Hippocampal formation (tissue), 2 donors: ENCODE results near the gene FBLN7.

Source experiments
- DNase-seq, 2 donors: peaks; one replicate each; lab custom pipeline; 2025; lab: John Stamatoyannopoulos, UW

FBLN7 gene

DNA sequence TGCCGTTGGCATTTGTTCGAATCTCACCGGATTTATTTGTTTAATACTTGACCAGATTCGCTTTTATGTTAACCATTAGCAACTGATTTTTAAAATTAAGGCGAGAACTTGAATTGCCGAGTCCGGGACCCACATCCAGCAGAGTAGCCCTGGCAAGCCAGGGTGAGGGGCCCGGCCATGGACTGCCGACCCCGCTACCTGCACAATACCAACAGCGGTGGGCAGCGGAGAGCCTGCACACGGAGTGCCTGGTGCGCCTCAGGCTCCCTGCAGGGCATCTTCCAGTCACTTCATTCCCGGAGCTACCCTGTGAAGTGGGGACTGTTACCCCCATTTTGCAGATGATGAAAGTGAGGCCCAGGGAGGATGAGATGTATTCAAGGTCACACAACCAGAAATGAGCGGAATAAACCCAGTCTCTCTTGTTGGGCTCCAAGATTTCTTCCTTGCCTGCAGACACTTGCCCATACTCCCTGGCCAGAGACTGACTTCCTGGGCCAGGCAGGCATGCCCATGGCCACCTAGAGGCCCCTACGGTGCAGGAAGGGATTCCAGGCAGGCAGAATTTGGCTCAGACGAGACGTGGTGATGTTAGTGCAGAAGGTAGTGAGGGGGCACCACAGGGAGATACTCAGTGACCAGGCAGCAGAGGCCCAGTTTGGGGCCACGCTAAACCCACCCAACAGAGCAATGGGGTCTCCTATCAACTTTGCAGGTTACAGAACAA lies 2.9 kb downstream of the FBLN7 start:
- no peak for DNase-seq

DNA sequence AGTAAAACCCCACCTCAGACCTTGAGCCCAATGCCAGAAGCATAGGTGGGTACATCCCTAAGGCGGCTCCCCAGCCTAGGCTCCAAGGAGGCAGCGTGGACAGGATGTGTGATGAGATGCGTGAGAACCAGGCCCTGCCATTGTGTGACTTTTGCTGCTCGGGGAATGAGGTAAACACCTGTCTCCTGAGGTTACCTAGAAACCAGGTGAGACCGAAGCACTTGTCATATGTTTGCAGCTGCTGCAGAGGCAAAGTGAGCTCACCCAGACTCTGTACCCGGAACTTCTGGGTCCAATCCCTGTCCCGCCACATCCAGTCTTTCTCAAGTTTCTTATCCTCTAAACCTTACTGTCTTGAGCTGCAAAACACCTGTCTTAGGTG lies 3.4 kb downstream of the FBLN7 start:
- no peak for DNase-seq

DNA sequence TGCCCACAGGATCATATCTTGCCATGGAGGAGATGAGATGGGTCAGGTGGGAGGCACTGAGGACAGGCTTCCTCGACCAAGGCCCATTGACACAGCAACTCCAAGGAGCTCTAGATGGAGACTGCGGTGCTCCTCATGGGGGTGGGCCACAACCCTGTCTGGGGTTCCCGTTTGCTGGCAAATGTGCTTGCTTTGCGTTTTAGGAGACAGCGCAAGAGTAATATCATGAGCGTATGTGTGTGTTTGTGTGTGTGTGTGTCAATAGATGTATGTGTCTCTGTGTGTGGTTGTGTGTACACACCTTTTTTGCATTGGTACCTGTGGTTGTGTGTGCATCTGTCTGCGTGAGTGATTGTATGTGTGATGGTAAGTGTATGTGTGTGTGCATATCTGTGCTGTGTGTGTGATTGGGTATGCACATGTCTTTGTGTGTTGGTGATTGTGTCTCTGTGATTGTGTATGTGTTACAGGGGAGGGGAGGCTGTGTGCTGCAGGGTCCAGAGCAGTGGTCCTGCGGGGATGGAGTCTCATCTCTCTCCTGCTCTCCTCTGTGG lies 4.4 kb downstream of the FBLN7 start:
- no peak for DNase-seq

DNA sequence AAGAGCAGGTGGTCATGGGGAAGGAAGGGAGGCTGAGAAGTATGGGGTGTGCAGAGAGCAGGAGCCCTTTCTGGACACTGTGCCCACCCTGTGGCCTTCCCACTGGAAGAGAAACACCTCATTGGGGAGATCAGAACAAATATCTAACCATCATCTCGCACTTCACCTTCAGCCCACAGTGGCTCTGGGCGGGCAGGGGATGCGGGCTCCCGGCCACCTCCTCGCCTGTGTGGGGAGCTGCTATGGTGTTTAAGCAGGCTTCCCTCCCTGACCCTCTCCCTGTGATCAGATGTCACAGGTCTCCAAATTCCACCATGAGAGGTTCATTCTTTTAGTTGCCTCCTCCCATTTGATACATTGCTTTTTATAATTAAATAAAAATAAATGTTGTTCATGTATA lies 5.0 kb downstream of the FBLN7 start:
- no peak for DNase-seq

DNA sequence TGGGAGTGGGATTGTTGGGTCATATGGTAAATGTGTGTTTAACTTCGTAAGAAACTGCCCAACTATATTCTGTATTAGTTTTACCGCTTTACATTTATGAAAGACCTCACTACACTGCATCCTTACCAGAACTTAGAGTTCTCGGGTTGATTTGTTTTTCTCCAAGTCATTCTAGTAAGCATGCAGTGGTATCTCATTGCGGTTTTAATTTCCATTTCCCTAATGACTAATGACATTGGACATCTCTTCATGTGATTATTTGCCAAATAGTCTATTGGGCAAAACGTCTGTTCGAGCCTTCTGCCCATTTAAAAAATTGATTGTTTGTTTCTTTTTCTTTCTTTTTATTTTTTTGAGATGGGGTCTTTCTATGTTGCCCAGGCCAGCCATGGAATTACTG lies 6.8 kb downstream of the FBLN7 start:
- DNase-seq: no peak

DNA sequence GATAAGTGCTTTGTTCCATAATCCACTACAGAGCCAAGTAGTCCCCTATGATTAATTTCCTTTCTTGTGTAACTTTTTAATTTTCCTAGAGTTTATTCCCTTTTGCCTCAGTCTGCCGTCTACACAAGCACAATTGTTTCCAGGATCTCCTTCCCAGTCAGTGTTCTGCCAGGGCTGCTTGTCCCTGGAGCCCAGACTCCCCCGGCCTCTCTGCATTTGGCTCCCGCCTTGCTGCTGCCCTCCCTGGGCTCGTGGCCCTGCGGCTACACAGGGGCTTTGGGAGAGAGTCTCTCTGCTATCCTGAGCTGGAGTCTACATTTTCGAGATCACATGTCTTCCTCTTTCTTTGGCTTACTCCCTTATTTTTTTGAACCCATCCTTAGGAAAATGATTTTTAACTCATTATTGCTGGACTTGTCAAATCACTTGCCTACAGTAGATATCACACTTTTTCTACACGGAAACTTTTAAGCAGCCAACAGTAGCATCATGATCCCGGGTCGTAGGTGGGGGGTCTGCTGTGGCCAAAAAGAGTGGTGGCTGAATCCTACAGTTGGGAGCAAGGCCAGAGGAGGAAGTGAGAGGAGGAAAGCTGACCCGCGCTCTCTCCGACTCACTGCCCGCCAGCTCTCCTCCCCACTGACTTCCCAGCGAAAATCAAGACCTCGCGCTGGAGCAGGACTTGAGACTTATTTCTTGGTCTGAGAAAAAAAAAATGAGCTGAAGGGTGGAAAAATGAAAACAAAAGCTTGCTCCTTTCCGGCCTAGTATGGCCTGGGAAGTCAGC lies 9.4 kb downstream of the FBLN7 start:
- no peak for DNase-seq

DNA sequence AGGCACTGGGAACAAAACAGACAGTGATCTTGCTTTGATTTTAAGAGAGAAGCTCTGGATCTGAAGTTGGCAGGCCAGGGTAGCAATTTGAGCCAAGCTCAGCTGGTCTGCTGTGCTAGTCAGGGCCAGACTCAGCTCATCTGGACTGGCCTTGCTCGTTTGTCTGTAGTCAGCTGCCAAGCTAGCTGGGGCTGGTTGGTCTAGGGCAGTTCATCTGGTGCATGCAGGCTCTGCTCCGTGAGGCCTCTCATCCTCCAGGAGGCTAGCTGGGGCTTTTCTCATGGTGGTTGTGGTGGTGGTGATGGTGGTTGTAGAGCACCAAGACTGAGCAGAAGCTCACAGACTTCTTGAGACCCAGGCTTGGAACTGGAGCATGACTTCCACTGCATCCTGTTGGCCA lies 10.3 kb downstream of the FBLN7 start:
- no peak for DNase-seq

DNA sequence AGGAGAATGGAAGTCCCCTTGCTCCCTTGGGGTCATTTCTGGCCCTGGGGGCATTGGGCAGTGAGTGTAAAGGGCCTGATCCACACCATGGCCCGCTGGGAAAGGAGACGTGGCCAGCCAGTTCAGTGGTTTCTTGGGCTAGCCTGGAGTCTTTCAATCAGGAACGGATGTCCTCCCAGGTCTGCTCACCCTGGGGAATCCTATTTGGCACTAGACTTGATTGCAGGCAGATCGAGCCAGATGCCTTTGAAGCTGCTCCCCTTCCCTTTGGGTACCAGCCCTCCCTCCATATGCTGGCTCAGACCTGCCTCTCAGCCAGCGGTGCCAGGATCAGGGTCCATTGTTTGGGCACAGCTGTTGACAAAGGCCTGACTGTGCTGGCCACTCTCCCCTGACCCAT lies 11.0 kb downstream of the FBLN7 start:
- DNase-seq: no peak

DNA sequence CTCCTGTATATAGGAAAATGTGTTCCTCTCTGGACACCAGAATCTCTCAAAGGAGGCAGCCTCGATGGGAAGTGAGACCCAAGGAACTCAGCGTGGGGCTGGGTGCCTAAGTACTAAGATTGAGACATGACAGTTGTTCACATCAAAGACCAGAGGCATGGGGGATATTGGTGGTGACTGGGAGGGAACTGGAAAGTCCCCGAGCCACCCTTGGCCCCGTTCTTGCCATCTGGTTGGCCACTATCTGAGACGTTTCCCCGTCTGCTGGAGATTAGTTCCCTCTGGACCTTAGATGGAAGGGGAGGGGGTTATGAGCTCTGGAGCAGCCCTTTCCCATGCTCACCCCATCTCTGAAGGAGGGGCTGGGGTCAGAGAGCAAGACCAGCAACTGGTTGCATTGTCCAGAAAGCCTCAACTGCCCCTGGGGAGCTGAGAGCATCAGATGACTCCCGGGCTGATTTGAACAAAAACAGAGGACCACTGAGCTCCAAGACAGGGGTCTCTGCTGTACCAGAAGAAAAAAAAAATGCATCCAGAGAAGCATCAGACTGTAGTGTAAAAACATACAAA lies 11.8 kb downstream of the FBLN7 start:
- no peak for DNase-seq

DNA sequence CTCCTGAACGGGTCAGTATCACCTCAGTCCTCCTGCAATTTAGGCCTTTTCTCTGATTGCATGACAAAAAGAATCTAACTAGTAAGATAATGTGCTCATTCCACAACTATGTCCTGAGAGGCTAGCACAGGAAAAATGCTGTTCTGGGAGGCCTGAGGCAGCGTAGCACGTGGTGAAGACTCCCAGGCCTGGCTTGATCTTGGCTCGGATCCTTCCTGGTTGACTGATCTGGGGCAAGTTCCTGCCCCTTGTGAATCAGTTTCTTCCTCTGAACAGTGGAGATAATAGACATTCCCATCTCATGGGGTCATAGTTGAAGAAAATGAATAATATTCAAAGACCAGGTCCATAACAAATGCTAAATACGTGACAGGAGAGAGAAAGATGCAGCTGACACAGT lies 12.3 kb downstream of the FBLN7 start:
- DNase-seq: no peak

DNA sequence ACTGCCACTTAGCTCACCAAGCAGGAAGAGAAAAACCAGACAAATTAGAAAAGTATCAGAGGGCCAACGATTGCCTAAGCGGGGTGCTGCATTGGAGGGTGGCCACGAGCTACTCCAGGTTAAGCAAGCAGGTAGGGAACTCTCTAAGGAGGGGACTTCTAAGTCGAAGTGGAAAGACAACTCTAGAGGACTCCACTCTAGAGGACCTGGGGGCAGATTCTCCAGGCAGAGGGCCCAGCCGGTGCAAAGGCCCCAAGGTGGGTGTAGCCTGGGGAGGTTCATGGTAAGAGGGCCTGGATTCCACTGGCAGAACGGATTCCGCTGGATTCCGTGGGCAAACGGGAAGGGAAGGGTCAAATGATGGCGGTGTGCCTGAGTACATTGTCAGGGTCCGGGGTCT lies 12.7 kb downstream of the FBLN7 start:
- DNase-seq: no peak

DNA sequence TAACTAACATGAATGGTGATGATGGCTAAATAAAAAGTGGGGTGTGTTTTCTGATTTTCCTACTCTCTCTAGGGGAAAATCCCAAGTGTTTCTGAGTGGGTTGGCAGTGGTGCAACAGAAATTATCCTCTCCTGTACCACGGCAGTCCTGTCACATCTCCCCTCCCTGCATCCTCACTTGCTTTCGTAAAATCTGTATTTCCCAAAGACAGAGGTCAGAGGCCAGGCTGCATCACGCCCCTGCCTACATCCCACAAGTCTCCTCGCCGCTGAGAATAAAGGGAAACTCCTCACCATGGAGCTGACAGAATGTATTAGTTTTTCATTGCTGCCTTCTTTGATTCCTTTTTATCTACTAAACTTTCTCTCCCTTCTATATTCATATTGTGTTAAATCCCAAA lies 13.1 kb downstream of the FBLN7 start:
- no peak for DNase-seq

DNA sequence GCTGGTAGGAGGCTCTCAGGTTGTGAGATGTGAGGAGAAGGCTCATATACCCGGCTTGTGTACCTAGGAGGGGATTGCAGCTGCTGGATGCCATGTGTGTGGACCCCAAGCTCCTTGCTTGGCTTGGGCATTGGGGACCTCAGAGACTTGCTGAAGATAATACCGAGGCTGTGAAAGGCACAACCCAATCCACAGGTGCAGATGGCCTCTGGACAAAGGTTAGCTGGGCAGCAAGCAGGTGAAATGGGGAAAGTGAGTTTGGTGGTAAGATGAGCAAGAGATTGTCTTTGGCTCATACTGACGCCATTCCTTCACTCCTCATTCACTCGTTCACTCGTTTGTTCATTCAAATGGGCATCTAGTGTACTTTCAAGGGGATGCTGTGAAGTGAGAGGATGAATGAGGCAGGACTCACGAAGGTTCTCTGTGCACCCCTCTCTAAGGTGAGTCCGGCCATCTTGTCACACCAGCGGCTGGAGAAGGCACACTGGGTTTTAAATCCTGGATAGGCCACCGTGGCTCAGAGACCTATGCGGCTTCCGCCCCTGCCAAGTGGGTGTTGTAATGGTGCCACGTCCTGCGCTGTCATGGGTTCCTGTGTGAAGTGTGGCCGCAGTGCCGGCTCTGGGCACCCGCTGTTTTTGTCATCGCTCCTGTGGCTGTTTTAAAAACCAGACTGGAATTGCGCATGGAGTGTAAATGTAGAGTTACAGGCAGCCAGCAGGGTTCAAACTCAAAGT lies 13.7 kb downstream of the FBLN7 start:
- no peak for DNase-seq

DNA sequence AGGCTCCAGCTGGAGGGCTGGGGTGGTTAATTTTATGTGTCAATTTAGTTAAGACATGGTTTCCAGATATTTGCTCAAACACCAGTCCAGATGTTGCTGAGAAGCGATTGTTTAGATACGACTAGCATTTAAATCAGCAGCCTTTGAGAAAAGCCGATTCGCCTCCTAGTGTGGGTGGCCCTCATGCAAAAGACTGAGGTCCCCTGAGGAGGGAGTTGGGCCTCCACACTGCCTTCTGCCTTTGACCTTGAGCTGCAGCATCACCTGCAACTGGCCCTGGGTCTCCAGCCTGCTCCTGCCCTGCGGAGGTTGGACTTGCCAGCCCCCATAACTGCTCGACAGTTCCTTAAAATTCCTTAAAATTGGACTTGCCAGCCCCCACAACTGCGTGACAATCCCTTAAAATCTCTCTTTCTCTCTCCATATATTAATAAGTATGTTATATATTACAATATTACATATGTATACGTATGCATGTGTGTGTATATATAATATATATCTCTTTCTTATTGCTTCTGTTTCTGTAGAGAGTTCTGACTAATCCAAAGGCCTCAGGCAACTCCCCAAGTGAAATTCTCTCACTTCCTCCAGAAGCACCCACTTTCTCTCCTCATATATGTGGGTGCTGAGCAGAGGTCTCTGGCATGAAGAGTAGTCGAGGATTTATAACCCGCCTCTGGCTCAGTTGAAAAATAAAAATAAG lies 14.4 kb downstream of the FBLN7 start:
- no peak for DNase-seq

DNA sequence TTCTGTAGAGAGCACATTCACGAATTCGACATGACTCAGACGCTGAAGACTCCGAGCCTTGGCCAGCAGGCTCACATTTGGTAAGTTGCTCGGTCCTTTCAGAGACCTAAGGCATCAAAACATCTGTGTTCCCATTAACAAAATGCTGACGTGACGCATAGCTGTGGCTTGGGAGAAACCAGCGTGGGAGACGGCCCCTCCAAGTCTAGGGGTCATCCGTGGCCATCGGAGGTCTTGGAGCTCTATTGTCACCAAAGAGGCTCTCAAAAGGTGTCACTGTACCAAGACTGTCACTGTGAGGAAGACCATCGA lies 14.9 kb downstream of the FBLN7 start:
- DNase-seq: no peak

DNA sequence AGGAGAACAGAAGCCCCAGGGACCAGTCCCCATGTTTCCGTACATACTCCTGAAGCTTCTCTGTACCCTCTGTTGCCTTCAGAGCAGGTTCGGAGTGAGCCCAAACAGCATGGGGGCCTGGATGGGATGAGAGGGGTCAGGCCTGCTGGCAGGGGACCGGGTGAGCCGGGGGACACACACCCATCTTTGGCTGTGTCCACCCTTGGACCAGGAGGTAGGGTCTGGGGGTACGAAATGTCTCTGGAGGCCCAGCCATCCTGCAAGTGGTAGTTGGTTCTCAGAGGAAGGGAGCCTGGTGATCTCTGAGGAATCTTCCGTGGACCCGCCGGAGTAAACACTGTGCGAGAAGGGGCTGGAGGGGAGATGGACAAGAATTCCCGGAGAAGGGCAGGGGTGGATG lies 15.3 kb downstream of the FBLN7 start:
- no peak for DNase-seq

DNA sequence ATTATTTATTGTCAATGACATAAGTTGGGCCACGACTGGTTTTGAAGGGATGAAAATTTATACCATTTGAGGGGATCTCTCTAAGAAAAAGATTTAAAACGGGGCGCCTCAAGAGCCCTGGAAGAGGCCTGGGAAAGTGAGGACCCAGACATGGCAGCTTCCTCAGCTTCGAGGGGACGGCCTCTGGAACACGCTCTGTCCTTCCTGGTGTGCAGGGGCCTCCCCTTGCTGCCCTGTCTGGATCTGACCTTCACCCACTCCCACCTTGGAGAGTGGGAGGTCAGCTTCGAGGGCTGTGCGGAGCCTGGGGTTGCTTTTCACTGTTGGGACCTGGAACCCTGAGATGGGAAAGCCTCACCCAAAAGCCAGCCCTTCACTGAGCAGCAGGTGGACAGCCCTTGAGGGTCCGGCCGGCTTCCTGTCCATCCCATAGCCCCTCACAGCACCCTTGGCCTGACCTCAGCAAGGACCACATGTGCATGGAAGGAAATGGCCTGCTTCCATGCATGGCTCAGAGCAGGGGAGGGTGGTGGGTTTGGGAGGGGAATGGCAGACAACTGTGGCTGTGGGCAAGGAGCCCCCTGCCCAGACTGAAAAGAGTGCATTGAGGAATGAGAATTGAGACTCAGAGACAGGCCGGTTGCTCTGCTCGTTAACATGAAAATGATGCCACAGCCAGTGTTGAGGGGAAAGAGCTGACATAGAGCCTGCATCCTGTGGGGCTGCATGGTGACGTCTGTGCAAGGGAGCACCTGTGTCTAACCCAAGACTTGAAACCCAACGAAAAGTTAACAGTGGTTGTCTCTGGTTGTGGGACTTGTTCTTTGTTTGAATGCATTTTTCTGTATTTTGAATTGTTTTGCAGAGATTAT lies 16.3 kb downstream of the FBLN7 start:
- no peak for DNase-seq

DNA sequence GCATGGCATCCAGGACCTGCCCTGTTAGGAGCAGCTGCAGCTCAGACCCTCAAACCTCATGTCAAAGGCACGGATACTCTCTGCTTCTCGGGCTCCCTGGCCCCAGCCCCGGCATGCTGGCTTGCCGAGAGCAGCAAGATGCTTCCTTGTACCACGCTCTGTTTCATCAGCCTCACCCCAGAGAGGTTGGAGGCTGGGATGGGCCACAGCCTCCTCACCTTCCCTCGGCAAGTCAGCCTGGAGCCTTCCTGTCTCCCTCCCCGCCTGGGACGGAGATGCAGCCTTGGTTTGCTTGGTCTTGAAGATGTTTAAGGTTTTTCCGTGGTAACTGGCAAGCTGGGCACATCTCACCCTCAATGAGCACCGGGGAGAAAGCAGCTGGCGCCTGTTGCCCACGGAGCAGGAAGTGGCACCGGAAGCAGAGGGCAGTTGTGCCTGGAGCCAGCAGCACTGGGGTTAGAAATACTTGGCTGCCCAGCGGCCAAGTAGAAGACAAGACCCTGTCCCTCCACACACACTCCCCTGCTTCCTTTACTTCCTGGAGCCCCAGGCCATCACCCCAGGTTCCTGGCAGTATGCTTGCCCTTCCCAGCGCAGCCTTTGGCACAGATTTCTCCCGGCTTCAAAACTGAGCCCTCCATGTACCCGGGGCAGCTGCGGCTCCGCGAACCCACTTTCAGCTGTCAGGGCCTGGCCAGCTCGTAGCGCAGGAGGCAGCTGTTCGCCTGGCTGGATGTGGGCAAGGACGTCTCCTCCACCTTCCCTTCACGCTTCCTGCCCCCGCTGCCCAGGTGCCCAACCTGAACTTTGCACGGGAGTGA lies 17.4 kb downstream of the FBLN7 start:
- no peak for DNase-seq

DNA sequence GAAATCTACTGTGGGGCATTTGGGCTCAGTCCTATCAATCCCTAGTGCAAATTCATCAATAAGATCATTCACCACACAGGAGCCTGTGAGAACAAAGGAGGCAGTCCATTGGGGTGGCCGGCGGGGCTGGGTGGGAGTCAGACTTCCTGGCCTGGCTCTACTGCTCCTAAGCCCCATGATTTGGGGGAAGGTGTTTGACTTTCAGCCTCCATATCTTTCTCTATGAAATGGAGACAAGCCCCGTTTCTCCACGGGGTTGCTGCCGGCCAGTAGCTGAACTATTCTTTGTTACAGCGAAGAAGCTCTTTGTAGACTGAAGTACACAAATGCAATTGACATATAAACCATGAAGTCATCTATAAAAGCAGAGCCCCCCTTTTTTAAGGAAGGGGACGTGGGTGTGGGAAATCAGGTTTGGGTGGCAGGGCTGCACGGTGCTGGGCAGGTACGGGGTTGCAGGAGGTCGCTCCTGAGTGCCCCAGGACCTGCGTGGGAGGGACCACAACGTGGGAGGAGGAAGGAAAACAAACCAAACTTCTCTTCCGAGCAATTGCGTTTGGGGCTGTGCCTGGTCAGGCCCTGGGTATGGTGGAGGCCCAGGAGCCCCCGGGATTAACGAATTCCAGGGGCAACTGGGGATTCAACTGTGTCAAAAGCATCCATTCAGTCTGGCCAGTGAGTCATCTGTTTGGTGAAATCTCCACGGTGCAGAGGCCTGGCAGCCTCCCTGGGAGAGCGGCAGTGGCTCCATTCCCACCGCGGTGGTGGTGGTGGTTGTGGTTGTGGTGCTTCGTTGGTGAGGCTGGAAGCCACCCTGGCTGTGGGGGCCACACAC lies 18.2 kb downstream of the FBLN7 start:
- no peak for DNase-seq
